Gastroesophageal sphincter (tissue), 3 donors: ENCODE measurements around the gene GUCA1C.

ENCODE experiments used
- EP300 ChIP-seq: sonication (generic); formaldehyde crosslinking; IDR thresholded peaks from one replicate; pipeline ENCODE4 v1.6.1; 2017; ENCODE audit warnings: antibody characterized with exemption, mild to moderate bottlenecking
- POLR2A ChIP-seq, 2 donors: fragments of 450-650 bp; IDR thresholded peaks; one replicate each; pipeline ENCODE4 v1.6.1; 2017; ENCODE audit warnings: antibody characterized with exemption in 2 of 2, mild to moderate bottlenecking in 2 of 2, moderate library complexity in 1 of 2
- POLR2AphosphoS5 ChIP-seq: sonication (generic); formaldehyde crosslinking; IDR thresholded peaks from one replicate; pipeline ENCODE4 v1.6.1; 2017; ENCODE audit warnings: antibody characterized with exemption
- TF ChIP-seq, protein P1 (sequence below), 4 experiments: fragments of 200-600 bp in 2 of 4; fragments of 450-650 bp in 2 of 4; sonication (generic) in 1 of 4; IDR thresholded peaks; one replicate each; pipeline ENCODE4 v1.5.1; 2017 to 2019; ENCODE audit warnings: antibody characterized with exemption in 4 of 4, mild to moderate bottlenecking in 2 of 4, moderate library complexity in 2 of 4

DNA sequence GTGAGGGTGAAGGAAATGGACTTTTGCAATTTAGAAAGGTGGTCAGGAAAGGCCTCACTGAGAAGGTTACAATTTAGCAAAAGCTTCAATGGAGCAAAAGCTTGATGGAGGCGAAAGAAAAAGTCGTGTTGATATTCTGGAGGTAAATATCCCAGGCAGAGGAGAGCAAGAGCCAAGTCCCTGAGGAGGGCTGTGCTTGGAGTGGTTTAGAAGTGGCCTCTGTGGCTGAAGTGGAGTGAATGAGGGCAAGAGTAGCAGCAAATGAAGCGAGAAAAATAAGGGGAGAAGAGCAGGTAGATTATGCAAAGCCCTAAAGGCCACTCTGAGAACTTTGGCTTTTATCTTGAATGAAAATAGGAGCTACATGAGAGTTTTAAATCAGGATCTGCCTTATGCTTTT lies 54.1 kb downstream of the GUCA1C start:
- TF ChIP-seq POLR2AphosphoS5 (no peak), EP300 (no peak), POLR2A (IDR thresholded peaks at IDR 0.05) (no peak)
- TF ChIP-seq, protein P1, sequence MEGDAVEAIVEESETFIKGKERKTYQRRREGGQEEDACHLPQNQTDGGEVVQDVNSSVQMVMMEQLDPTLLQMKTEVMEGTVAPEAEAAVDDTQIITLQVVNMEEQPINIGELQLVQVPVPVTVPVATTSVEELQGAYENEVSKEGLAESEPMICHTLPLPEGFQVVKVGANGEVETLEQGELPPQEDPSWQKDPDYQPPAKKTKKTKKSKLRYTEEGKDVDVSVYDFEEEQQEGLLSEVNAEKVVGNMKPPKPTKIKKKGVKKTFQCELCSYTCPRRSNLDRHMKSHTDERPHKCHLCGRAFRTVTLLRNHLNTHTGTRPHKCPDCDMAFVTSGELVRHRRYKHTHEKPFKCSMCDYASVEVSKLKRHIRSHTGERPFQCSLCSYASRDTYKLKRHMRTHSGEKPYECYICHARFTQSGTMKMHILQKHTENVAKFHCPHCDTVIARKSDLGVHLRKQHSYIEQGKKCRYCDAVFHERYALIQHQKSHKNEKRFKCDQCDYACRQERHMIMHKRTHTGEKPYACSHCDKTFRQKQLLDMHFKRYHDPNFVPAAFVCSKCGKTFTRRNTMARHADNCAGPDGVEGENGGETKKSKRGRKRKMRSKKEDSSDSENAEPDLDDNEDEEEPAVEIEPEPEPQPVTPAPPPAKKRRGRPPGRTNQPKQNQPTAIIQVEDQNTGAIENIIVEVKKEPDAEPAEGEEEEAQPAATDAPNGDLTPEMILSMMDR (IDR thresholded peaks at IDR 0.05): no peak
